NAMALWA (cell line): ENCODE results near the gene FABP7.
"Not testable (repeated sequence)": the region's sequence is repeated elsewhere in the genome, so short reads cannot be mapped to it uniquely, and the experiment has no call there.

Source experiments
- DNase-seq: peaks from one replicate; pipeline ENCODE4 v3.0.0-alpha.2; 2015; ENCODE audit warnings: low spot score

FABP7 gene

DNA sequence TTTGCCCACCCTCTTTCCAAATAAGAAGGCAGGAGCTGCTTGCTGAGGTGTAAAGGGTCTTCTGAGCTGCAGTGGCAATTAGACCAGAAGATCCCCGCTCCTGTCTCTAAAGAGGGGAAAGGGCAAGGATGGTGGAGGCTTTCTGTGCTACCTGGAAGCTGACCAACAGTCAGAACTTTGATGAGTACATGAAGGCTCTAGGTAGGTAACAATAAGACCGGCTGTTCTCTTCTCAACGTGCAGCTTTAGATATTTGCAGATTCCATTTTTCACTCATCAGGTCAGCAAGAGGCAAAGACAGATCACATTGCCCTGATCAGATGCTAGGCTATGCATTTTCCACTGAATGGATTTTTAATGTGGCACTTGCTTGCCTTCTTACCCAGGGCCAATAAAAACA, at the start of gene FABP7:
FABP7 (plus strand) TSS at position 50 of the 400 bp plus-strand sequence; CDS start at position 129, 79 bp downstream.
- no peak for DNase-seq

GRCh38 chr6:122730334-122730733, 49.2 kb upstream of the FABP7 start:
- DNase-seq = no peak

- peak; percentile 69 for DNase-seq
Measured at GRCh38 chr6:122730775-122731386, 48.6 kb upstream of the FABP7 start.

DNA sequence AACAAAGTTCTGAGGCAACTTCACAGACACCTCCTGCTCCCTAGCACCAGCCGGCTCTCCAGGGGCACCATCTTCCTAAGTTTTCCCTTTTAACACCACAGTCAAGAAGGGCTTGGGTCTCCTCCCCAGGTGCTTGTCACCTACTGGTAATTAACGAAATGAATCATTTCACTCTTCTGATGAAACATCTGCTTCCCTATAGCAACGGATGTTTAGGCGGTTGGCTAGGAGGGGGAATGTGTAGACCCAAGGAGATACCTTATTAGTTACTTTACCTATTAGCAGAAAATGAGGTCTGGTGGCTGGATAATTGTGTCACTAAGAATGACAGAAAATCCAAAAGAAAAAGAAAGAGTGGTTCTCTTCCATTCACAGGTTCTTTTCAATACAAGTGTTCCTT, 46.3 kb upstream of the FABP7 start:
- DNase-seq = no peak

DNA sequence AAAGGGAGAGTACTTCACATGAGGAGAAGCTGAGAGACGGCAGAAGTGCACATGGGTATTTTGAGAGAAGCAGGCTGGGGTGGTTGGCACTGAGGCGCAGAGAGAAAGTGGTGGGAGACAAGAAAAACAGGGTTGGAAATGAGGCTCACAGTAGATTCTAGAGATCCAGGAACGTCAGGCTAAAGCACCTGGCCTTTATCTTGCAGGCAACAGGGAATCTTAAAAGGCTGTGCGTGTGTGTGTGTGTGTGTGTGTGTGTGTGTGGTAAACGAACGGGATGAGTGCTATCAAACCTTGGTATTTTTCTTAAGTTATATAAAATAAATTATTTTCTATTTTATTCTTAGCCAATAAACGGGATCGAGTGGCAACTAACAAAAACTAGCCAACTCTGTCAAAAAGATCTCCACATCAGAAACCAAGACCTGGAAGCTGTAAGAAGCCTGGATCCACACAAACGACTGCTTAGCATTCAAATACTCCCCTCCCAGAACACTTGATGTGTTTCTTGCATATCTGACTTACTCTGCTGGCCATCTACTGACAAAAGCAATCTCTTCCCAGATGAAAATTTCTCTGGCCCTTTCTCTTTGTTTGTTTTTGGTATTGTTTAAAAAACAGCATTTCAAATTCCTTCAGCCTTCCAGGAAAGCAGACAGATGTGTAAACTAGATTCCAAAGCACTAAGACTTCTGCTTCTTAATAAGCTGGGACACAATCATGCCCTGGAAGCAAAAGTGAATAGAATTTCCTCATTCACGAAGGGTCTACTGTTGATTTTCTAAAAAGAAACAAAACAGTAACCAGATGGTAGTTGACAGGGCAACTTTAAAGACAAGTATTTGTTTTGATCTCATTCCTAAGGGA, 44.8 kb upstream of the FABP7 start:
- no peak for DNase-seq

DNA sequence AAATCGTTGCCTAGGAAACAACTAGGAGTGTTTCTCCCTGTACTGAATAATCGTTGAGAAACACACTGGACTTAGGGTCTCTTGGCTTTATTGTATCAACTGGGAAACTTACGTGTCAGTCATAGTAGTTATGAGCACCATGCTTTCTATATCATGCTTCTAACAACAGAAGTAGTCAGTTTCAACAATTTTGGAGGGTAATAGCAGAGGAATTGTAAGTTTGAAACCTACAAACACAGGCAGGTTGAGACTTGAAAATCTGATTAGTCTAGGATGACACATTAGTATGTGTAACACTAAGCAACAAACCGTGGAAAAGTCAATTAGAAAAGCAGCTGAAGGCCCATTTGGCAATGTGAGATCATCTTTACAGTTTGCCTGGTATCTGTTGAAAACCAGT, 43.9 kb upstream of the FABP7 start:
- DNase-seq = no peak

GRCh38 chr6:122736163-122736562, 43.4 kb upstream of the FABP7 start:
- no peak for DNase-seq

DNA sequence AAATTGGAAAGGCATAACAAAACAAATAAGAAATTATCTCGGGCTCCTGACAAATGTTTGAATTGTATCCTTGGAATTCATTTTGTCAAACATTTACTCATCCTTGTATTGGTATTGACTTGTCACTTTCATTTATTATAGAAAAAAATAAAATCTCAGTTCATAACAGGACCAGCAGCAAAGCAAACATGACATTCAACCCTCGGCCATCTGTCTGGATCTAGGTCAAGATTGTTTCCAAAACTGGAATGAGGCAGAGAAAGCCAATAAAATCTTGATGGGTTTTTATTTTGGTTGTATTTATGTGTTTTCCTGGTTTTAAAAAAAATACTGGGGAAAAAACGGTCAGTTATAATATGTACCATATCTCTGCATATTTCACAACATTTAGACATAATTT, 42.9 kb upstream of the FABP7 start:
- no peak for DNase-seq

DNA sequence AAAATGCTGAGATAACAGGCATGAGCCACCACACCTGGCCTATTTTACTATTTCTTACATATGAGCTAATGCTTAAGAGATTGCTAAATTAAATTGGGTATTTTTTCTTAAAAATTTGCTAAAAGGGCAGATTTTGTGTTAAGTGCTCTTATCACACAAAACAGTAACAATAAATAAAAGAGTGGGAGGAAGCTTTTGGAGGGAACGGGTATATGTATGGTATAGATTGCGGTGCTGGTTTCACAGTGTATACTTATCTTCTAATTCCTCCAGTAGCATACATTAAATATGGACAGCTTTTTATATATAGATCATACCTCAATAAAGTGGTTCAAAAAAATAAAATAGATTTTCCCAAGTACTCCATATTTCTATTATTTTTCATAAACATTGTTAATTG, 39.4 kb upstream of the FABP7 start:
- DNase-seq = no peak

GRCh38 chr6:122740936-122741335, 38.6 kb upstream of the FABP7 start:
- DNase-seq = no peak

- DNase-seq = peak; percentile 42
Measured at GRCh38 chr6:122744247-122744646, 35.3 kb upstream of the FABP7 start.

GRCh38 chr6:122744856-122745255, 34.7 kb upstream of the FABP7 start:
- DNase-seq = not testable (repeated sequence)

- DNase-seq = no peak
Measured at GRCh38 chr6:122746688-122747087, 32.8 kb upstream of the FABP7 start.

DNA sequence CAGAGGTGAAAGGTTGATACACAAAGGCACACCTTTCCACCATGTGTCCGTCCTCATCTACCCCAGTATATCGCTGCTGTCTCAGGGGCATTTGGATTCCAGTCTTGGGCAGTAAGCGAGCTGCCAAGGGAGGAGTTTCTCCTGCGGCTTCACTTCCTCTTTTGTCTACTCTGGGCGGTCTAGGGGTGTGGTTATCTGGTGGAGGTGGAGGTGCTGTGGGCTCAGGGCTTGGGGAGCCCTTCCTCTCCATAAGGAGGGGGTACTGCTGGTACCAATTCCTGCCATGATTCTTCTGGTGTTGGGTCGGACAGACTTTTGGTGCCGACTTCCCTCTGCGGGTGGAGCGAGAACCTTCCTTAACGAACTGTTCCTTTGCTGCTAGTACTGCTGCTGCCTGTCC, 31.9 kb upstream of the FABP7 start:
- DNase-seq = peak; percentile 74

GRCh38 chr6:122748945-122749344, 30.6 kb upstream of the FABP7 start:
- not testable (repeated sequence) for DNase-seq

DNA sequence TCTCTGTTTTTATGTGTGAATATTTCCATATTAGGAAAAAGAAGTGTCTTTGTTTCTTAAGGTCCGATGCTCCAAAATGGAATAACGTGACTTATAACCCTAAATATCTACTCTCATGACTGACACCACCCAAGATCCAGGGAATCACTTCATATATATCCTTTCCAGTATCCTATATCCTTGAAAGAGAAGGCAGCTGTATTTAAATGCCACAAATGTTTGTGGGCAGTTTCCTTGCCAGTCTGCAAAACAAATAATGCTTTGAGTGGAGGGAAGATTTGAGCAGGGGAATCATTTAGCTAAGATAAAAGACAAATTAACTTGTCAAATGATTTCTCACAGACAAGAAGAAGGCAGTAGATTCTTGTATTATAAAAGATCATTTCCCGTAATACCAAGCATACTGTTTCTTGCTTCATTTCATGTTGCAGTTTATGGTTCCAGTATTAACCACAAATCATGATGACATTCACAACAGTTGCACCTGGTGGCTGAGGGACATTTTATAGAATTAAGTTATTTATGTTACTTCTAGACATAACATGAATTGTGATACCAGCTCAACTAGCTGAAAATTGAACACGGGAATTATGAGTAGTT, 30.0 kb upstream of the FABP7 start:
- peak; percentile 70 for DNase-seq

GRCh38 chr6:122751326-122751725, 28.2 kb upstream of the FABP7 start:
- DNase-seq = peak; percentile 74

DNA sequence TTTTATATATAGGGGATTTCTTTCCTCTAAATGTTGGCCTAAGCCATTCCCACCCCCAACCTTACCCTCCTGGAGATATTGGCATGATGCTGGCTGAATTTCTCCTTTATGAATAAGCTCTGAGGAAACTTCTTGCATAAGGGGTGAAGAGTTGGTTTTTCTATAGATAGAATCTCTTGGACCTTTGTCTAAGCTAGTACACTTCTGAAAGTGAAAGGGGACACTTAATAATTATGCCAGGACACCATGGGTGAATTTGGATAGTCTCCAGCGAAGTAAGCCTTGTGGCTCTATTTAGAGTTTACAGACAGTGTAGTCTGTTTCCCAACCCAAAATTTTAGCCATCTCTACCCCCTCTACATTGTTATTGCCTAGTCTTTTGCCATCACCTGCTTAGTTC, 27.1 kb upstream of the FABP7 start:
- DNase-seq = peak; percentile 42

DNA sequence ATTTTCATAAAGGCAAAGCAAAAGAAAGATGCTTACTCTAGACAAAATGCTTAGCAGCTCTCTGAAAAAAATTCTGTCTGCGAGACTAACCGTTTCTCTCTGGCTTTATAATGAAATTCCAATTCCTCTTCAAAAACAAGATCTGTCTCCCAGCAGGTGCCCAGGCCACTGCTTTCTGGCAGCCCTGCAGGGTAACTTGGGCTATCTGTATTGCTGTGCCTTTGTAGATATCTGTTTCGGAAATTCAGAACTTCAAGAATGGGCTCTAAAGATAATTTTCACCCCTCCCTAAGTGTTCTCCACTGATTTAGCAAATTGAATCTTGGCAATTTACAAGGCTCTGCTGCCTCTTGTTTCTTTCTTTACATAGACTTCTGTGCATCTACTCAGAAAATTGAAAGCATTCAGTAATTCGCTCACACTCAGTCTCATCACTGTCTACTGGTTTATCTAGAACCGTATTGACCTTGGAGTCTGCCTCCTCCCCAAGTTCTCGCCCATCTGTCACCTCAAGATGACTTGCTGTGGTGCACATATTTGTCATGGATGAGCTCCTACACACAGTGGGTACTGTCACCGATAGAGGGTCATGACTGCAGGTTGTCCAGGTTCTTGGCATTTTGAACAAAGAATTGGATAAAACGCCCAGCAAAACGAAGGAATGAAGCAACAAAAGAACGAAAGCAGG, 26.4 kb upstream of the FABP7 start:
- DNase-seq = no peak

DNA sequence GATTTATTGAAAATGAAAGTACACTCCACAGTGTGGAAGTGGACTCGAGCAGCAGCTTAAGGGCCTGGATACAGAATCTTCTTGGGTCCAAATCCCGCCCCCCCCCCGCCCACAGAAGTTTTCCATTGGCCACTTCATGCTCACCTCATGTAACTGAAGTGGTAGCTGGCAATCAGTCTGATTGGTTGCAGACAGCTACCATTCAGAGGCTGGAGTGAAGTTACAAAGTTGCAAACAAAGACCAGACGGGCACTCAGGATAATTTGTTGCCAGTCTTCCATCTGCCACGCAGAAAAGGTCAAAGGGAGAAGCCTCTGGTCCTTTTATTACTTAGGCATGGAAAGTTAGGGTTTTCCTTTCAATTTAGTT, 25.8 kb upstream of the FABP7 start:
- no peak for DNase-seq

GRCh38 chr6:122754191-122754731, 25.3 kb upstream of the FABP7 start:
- DNase-seq = no peak

DNA sequence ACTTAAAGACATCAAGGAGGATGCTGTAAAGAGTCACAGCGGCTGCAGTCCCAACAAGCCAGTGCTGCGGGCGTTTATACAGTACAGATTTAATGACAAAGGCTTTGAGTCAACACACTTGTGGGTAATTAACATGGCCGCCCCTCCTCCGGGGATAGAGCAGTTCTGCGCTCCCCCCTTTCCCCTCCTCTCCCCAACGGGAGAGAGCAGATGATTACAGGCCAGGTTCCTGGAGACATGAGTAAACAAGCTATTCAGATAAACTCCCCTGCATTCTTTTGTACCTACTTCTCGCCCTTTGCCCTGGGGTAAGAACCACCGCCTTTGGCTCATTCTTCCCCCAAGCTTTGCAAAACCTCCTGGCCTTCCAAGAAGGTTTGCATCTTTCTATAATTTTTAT, 23.6 kb upstream of the FABP7 start:
- no peak for DNase-seq
